H9 (cell line): ENCODE results near the gene JAG2. TPM values are rescaled to one million over a fixed set of nuclear protein-coding genes. Genes with fewer than 3 reads are reported as not detected.

Experiments used
- DNase-seq: peaks from one replicate; pipeline ENCODE4 v3.0.0-alpha.2; 2017
- H2AFZ ChIP-seq: one replicate; pipeline ENCODE4 v1.6.1; 2013; ENCODE audit warnings: mild to moderate bottlenecking, low read length, control low read depth, moderate library complexity
- H2AK5ac ChIP-seq: 2 replicates; pipeline ENCODE4 v1.6.1; 2013; ENCODE audit warnings: low read length, control low read depth, mixed read lengths; ENCODE audit not compliant: insufficient read length
- H2BK120ac ChIP-seq: one replicate; pipeline ENCODE4 v1.6.1; 2013; ENCODE audit warnings: low read depth, mild to moderate bottlenecking, low read length, control low read depth, inconsistent platforms; ENCODE audit not compliant: poor library complexity, severe bottlenecking
- H2BK12ac ChIP-seq: 2 replicates; pipeline ENCODE4 v1.6.1; 2013; ENCODE audit warnings: low read length, control low read depth, mixed read lengths, low read depth; ENCODE audit not compliant: insufficient read length
- H2BK15ac ChIP-seq: 2 replicates; pipeline ENCODE4 v1.6.1; 2013; ENCODE audit warnings: low read depth, low read length, control low read depth
- H2BK20ac ChIP-seq: one replicate; pipeline ENCODE4 v1.6.1; 2013; ENCODE audit warnings: low read depth, mild to moderate bottlenecking, low read length, control low read depth, inconsistent platforms; ENCODE audit not compliant: poor library complexity, severe bottlenecking
- H2BK5ac ChIP-seq: 2 replicates; pipeline ENCODE4 v1.6.1; 2013; ENCODE audit warnings: low read length, control low read depth, mixed read lengths; ENCODE audit not compliant: insufficient read length
- H3K14ac ChIP-seq: 2 replicates; pipeline ENCODE4 v1.6.1; 2013; ENCODE audit warnings: low read length, control low read depth; ENCODE audit not compliant: insufficient read depth
- H3K18ac ChIP-seq: 2 replicates; pipeline ENCODE4 v1.6.1; 2013; ENCODE audit warnings: low read depth, mild to moderate bottlenecking, mixed read lengths, low read length, control low read depth; ENCODE audit not compliant: insufficient read length
- H3K23ac ChIP-seq: 2 replicates; pipeline ENCODE4 v1.6.1; 2013; ENCODE audit warnings: low read length, control low read depth, mixed read lengths, low read depth; ENCODE audit not compliant: insufficient read length
- H3K23me2 ChIP-seq: 2 replicates; pipeline ENCODE4 v1.6.1; 2013; ENCODE audit warnings: low read depth, mild to moderate bottlenecking, mixed read lengths, low read length, control low read depth; ENCODE audit not compliant: insufficient read length, poor library complexity, severe bottlenecking
- H3K27ac ChIP-seq: 2 replicates; pipeline ENCODE4 v1.5.1; 2013; ENCODE audit warnings: low read length, control low read depth, mixed read lengths, low read depth; ENCODE audit not compliant: insufficient read length
- H3K27me3 ChIP-seq: 2 replicates; pipeline ENCODE4 v1.6.1; 2013; ENCODE audit warnings: low read length, control low read depth, inconsistent platforms; ENCODE audit not compliant: insufficient read depth
- H3K4ac ChIP-seq: 2 replicates; pipeline ENCODE4 v1.6.1; 2013; ENCODE audit warnings: low read depth, mild to moderate bottlenecking, control low read depth, inconsistent platforms, low read length, moderate library complexity
- H3K4me1 ChIP-seq: 2 replicates; pipeline ENCODE4 v1.6.1; 2013; ENCODE audit warnings: low read length, control low read depth, inconsistent platforms; ENCODE audit not compliant: insufficient read depth
- H3K4me2 ChIP-seq: 2 replicates; pipeline ENCODE4 v1.6.1; 2013; ENCODE audit warnings: low read length, control low read depth, mixed read lengths; ENCODE audit not compliant: insufficient read length, insufficient read depth
- H3K56ac ChIP-seq: 2 replicates; pipeline ENCODE4 v1.6.1; 2013; ENCODE audit warnings: low read depth, mild to moderate bottlenecking, mixed read lengths, low read length, control low read depth; ENCODE audit not compliant: insufficient read length
- H3K79me1 ChIP-seq: 2 replicates; pipeline ENCODE4 v1.6.1; 2013; ENCODE audit warnings: low read depth, mild to moderate bottlenecking, moderate library complexity, low read length, control low read depth, inconsistent platforms; ENCODE audit not compliant: insufficient read depth, poor library complexity, severe bottlenecking
- H3K79me2 ChIP-seq: 2 replicates; pipeline ENCODE4 v1.6.1; 2013; ENCODE audit warnings: low read length, control low read depth, inconsistent platforms; ENCODE audit not compliant: insufficient read depth
- H3K9ac ChIP-seq: 2 replicates; pipeline ENCODE4 v1.6.1; 2013; ENCODE audit warnings: low read length, control low read depth, mixed read lengths; ENCODE audit not compliant: insufficient read length; ENCODE audit errors: extremely low read depth
- H3K9me3 ChIP-seq: one replicate; pipeline ENCODE4 v1.6.1; 2013; ENCODE audit warnings: low read depth, low read length, inconsistent platforms; ENCODE audit not compliant: control insufficient read depth
- H3T11ph ChIP-seq: one replicate; pipeline ENCODE4 v1.6.1; 2013; ENCODE audit warnings: mild to moderate bottlenecking, low read length, control low read depth, inconsistent platforms
- H4K20me1 ChIP-seq: one replicate; pipeline ENCODE4 v1.6.1; 2013; ENCODE audit not compliant: control insufficient read depth, insufficient read length, insufficient read depth
- H4K5ac ChIP-seq: 2 replicates; pipeline ENCODE4 v1.6.1; 2013; ENCODE audit warnings: low read depth, mild to moderate bottlenecking, mixed read lengths, low read length, control low read depth; ENCODE audit not compliant: insufficient read length
- H4K8ac ChIP-seq: replicated peaks from 2 replicates; pipeline ENCODE4 v1.6.1; 2013; ENCODE audit warnings: low read length, control low read depth, mixed read lengths, low read depth; ENCODE audit not compliant: insufficient read length
- H4K91ac ChIP-seq: 2 replicates; pipeline ENCODE4 v1.6.1; 2013; ENCODE audit warnings: low read depth, mild to moderate bottlenecking, moderate library complexity, mixed read lengths, low read length, control low read depth; ENCODE audit not compliant: insufficient read length
- H3K27ac Mint-ChIP-seq, 3 experiments: 2 replicates in 2 of 3; 3 replicates in 1 of 3; pipeline ENCODE4 v1.8.0; 2020 to 2021; ENCODE audit warnings: mixed read lengths in 3 of 3, mild to moderate bottlenecking in 1 of 3, moderate library complexity in 1 of 3
- H3K27me3 Mint-ChIP-seq: 2 replicates; pipeline ENCODE4 v1.8.0; 2021; ENCODE audit warnings: low read depth, mild to moderate bottlenecking, moderate library complexity, mixed read lengths
- H3K36me3 Mint-ChIP-seq, 3 experiments: 2 replicates in 2 of 3; 3 replicates in 1 of 3; pipeline ENCODE4 v1.8.0; 2020 to 2021; ENCODE audit warnings: low read depth in 3 of 3, mixed read lengths in 3 of 3; ENCODE audit not compliant: insufficient read depth in 1 of 3
- H3K4me1 Mint-ChIP-seq, 2 experiments: 2 replicates each; pipeline ENCODE4 v1.8.0; 2020; ENCODE audit warnings: mixed read lengths in 2 of 2
- H3K4me3 Mint-ChIP-seq, 2 experiments: 2 replicates in 1 of 2; 3 replicates in 1 of 2; pipeline ENCODE4 v1.8.0; 2020 to 2021; ENCODE audit warnings: mild to moderate bottlenecking in 2 of 2, mixed read lengths in 2 of 2, moderate library complexity in 1 of 2
- H3K9me3 Mint-ChIP-seq, 2 experiments: 2 replicates in 1 of 2; 3 replicates in 1 of 2; pipeline ENCODE4 v1.8.0; 2020; ENCODE audit warnings: mild to moderate bottlenecking in 2 of 2, mixed read lengths in 2 of 2, moderate library complexity in 1 of 2
- WGBS: extraction: QIAGEN DNeasy Blood & Tissue Kit; methylation state at CpG from one replicate; pipeline ENCODE4 v1.1.7; 2013; ENCODE audit warnings: missing lambda C conversion rate, low lambda C conversion rate, mixed read lengths; ENCODE audit not compliant: insufficient read length; ENCODE audit errors: extremely low coverage; 5-methylcytosine and 5-hydroxymethylcytosine counted together
- total RNA-seq: library from RNA; stranded (reverse); gene quantifications from 2 replicates; pipeline ENCODE4 v1.2.1, GENCODE V29; 2021
- TF ChIP-seq, protein P1 (sequence below): fragments of 200-600 bp; sonication (generic); conservative IDR thresholded peaks from 3 replicates; pipeline ENCODE4 v1.8.0; 2021; ENCODE audit warnings: antibody characterized with exemption, mild to moderate bottlenecking

JAG2 gene
- total RNA-seq, 1 experiment from 2014 or later = 11.4 TPM

DNA sequence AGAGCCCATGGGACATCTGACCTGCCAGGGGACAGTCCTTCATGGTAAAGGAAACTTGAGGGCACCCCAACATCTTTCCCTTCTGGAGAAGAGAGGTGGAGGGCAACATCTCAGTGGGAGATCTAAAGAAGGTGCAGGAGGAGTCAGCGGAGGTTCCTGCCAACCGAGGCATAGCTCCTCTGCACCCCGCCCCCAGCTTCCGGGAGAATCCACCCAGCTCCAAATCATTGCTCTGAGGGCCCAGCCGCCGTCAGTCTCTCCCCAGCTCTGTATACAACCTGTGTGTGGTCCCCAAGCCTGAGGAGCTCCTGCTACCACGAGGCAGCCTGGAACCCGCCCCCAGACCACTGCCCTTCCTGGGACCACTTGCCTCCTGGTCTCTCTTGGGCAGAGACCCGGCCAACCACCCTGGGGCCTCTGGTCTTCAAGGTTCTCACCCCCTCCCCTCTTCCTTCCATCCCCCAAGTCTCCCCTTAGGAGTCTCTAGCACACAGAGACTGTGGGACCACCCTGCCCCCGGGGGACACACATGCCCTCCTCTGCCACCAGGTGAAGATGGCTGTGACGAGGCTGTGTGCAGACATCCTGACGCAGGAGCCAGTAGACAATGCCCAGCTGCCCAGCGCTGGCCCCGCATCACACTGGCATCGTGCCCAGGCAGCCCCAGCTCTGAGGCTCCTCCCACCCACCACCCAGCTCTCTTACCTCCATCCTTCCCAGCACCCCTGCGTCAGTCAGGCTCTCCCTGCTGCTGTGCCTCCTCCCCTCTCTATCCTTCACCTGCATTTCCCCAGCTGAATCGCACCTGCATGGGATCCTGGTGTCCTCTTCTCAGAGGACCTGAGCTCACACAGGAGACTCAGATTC lies 25.6 kb upstream of the JAG2 start:
- no peak overlapping the region for H3K18ac ChIP-seq
- TF ChIP-seq, protein P1, sequence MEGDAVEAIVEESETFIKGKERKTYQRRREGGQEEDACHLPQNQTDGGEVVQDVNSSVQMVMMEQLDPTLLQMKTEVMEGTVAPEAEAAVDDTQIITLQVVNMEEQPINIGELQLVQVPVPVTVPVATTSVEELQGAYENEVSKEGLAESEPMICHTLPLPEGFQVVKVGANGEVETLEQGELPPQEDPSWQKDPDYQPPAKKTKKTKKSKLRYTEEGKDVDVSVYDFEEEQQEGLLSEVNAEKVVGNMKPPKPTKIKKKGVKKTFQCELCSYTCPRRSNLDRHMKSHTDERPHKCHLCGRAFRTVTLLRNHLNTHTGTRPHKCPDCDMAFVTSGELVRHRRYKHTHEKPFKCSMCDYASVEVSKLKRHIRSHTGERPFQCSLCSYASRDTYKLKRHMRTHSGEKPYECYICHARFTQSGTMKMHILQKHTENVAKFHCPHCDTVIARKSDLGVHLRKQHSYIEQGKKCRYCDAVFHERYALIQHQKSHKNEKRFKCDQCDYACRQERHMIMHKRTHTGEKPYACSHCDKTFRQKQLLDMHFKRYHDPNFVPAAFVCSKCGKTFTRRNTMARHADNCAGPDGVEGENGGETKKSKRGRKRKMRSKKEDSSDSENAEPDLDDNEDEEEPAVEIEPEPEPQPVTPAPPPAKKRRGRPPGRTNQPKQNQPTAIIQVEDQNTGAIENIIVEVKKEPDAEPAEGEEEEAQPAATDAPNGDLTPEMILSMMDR = no peak
- no peak overlapping the region for H3T11ph ChIP-seq
- H3K4me1 ChIP-seq = no peaks in the 10 kb centered on the region; the same call in 1 of the 2 replicates
- H2BK5ac ChIP-seq = no peak overlapping the region
- no peak overlapping the region for H3K9ac ChIP-seq
- H3K23me2 ChIP-seq = no peaks in the 10 kb centered on the region
- no peak overlapping the region for H3K14ac ChIP-seq
- H3K27ac Mint-ChIP-seq = no peak overlapping the region
- no peak for DNase-seq
- no peaks in the 10 kb centered on the region for H3K79me1 ChIP-seq
- no peak overlapping the region for H3K23ac ChIP-seq
- H2AFZ ChIP-seq = no peak overlapping the region
- peaks cover 20 to 24% of the 10 kb centered on the region in 2 experiments for H3K4me1 Mint-ChIP-seq
- no peak overlapping the region for H4K5ac ChIP-seq
- H3K27me3 Mint-ChIP-seq = peaks cover 44% of the 10 kb centered on the region
- no peak overlapping the region for H3K4ac ChIP-seq
- H2BK15ac ChIP-seq = no peak overlapping the region
- H2BK12ac ChIP-seq = no peak overlapping the region
- no peaks in the 10 kb centered on the region for H3K9me3 Mint-ChIP-seq
- no peaks in the 10 kb centered on the region for H3K79me2 ChIP-seq
- H3K36me3 Mint-ChIP-seq = no peaks in the 10 kb centered on the region
- H3K56ac ChIP-seq = no peak overlapping the region
- H3K9me3 ChIP-seq = no peaks in the 10 kb centered on the region
- no CpG with 5 or more reads among the region's 17 CpGs for WGBS
- H3K4me2 ChIP-seq = no peak overlapping the region
- peak overlapping the region in 1 of 2 experiments; percentile 6; a peak in 1 of 5 replicates for H3K4me3 Mint-ChIP-seq
- no peak overlapping the region for H2BK20ac ChIP-seq
- H3K27me3 ChIP-seq = no peaks in the 10 kb centered on the region; the same call in 1 of the 2 replicates
- no peak overlapping the region for H4K91ac ChIP-seq
- no peak overlapping the region for H2BK120ac ChIP-seq
- no peaks in the 10 kb centered on the region for H4K20me1 ChIP-seq
- no peak overlapping the region for H2AK5ac ChIP-seq
- no peak overlapping the region for H4K8ac ChIP-seq
- no peak overlapping the region for H3K27ac ChIP-seq
